GM19324 (cell line): ENCODE results near the gene TCP10L.

Source experiments
- ATAC-seq: cut with Tn5 transposase; IDR thresholded peaks from one replicate; pipeline ENCODE4 v1.9.1; 2021; ENCODE audit warnings: mild to moderate bottlenecking, moderate library complexity; ENCODE audit not compliant: unreplicated experiment, low FRiP score

TCP10L gene

DNA sequence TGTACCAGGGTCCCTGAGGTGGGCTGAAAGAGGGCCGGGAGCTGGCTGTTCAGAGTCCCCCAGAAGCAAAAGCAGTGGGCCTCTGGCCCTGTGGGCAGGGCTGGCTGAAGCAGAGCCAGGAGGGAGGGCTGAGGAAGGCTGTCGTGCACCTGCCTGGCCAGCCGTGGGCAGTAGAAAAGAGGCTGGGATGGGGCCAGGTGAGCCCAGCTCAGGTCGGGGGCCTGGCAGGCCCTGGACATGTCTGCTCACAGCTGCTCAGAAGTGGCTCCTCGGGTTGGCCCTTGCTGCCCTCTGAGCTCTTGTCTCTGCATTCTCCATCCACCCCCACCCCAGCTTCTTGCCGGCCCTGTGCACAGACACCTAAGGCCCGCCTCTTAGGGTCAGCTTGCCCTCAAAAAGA lies 60.0 kb downstream of the TCP10L start:
- ATAC-seq, result no peak

DNA sequence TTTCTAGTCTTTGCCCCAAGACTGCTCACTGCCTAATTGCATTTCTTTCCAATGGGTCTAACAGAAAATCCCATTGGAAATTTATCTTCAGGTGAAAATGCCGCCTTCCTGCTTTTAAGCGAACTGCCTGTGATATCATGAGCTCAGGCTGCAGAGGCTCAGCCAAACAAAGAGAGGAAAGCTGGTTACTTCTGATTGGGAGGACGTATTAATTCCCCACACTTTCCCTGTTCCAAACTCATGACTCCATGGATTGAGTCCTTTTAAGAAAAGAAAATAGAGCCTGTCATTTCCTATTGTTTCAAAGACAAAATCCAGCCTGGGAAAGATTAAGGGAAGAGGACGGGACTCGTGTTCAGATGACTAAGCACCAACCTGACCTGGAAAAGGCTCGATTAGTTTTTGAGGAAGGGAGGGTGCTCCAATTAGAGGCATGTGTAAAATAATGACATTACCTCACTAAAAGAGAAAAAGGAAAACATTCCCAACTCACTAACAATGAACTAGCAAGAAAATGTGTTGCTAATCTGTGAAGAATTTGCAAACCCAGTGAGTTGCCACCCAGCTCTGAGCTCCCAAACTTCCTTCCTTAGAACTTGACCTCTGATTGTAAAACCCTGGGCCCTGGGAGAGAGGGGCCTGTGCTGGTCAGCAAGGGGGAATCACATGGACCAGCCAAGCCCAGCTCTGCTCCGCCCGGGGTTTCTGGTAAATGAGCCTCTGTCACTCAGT lies 61.2 kb downstream of the TCP10L start:
- no peak for ATAC-seq
